ENCODE data around the gene TRPC4.

Gene TRPC4

DNA sequence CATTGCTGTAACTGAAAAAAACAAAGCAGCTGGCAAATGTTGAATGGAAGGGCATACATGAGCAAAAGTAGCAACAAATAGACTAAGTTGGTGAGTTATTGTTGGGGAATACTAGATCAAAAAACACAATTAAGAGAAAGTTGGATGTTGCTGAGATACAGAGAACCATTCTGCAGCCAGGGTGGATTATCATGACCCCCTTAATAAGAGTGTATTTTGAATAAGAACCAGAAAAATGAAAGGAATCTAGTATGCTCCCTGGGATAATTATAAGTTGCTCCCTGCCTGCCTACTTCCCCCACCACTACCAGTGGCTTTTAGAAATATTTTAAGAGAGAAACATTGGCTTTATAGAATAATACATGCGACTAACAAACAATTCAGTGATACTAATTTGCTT lies 14.5 kb upstream of the TRPC4 start:
- DNase-seq (ENCODE audit: low spot score), result no peak
- TF ChIP-seq, protein P1, sequence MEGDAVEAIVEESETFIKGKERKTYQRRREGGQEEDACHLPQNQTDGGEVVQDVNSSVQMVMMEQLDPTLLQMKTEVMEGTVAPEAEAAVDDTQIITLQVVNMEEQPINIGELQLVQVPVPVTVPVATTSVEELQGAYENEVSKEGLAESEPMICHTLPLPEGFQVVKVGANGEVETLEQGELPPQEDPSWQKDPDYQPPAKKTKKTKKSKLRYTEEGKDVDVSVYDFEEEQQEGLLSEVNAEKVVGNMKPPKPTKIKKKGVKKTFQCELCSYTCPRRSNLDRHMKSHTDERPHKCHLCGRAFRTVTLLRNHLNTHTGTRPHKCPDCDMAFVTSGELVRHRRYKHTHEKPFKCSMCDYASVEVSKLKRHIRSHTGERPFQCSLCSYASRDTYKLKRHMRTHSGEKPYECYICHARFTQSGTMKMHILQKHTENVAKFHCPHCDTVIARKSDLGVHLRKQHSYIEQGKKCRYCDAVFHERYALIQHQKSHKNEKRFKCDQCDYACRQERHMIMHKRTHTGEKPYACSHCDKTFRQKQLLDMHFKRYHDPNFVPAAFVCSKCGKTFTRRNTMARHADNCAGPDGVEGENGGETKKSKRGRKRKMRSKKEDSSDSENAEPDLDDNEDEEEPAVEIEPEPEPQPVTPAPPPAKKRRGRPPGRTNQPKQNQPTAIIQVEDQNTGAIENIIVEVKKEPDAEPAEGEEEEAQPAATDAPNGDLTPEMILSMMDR (IDR thresholded peaks at IDR 0.05; ENCODE audit: extremely low read depth, insufficient read depth, missing control alignments), result no peak
- in situ Hi-C loops (cut with MboI; ENCODE audit: low pct_unique_long_range_greater_than_20kb, low sequenced_read_pairs, unreplicated experiment), result no loop called here

DNA sequence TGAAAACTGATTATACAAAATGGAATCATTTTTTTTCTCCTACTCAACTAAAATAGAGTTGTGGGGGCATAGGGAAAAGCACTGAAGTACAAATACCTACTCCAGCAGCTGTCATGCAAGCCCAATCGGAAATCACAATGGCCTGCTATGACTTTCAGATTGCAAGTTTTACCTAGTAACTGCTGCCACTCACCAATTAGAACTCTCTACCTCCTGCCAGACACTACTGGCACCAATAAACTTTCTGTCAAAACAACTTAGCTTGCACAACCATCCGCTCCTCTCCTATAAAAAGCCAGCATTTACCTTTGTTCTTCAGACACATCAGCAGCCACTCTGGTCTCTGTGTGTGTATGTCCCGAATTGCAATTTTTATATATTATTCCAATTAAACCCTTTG lies 9.3 kb upstream of the TRPC4 start:
- no peak for DNase-seq (ENCODE audit: low spot score)
- in situ Hi-C loops (cut with MboI; ENCODE audit: low pct_unique_long_range_greater_than_20kb, low sequenced_read_pairs, unreplicated experiment), result no loop called here
- TF ChIP-seq, protein P1 (IDR thresholded peaks at IDR 0.05; ENCODE audit: extremely low read depth, insufficient read depth, missing control alignments), result no peak

- DNase-seq (ENCODE audit: low spot score), result no peak
- TF ChIP-seq, protein P1 (IDR thresholded peaks at IDR 0.05; ENCODE audit: extremely low read depth, insufficient read depth, missing control alignments), result no peak
- in situ Hi-C loops (cut with MboI; ENCODE audit: low pct_unique_long_range_greater_than_20kb, low sequenced_read_pairs, unreplicated experiment), result no loop called here
Observed at GRCh38 chr13:37878496-37878895, 8.9 kb upstream of the TRPC4 start.

DNA sequence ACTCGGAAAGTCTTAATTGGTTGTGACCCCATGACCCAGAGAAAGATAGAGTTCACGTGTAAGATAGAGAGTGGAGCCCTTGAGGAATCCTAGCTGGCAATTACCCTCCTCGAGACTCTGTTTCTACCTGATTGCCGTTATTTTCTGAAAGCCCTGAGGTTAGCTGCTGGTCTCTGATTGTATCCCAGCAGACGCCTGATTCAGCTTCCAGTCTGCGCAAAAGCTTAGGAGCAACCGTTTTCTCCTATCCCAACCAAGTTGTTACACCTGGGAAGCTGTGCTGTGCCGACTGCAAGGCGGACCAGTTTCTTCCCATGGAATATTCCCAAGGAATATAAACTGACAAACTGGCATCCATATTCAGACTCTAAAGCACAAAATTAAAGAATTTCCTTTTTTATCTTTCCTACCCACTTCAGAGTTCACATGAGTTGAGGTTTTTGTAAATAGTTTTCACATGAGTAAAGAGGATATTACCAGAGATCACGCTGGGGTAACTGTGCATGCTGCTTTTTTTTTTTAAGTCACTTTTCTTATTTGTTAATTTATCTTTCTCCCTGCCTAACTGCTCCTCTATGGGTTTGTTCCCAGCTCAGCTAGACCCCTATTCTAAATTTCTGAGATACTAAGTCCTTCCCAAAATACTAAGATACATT lies 1.5 kb upstream of the TRPC4 start:
- DNase-seq (ENCODE audit: low spot score), result no peak
- in situ Hi-C loops (cut with MboI; ENCODE audit: low pct_unique_long_range_greater_than_20kb, low sequenced_read_pairs, unreplicated experiment), result no loop called here
- TF ChIP-seq, protein P1 (IDR thresholded peaks at IDR 0.05; ENCODE audit: extremely low read depth, insufficient read depth, missing control alignments), result no peak

DNA sequence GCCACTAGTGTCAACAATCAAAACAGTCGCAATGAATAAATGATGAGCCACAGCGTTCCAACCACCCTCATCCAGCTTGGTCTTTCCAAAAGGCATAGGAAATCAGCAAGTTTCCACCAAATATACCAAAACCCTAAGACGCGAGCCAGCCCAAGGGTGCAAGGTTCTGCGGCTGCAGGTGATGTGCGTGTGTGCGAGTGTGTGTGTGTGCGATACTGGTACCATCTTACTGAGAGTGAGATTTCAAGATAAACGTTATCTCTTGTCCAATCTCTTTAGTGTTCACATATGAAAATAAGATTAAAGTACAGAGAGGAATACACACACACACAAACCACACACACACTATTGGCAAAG lies 895 bp upstream of the TRPC4 start:
- TF ChIP-seq, protein P1 (IDR thresholded peaks at IDR 0.05; ENCODE audit: extremely low read depth, insufficient read depth, missing control alignments), result no peak
- DNase-seq (ENCODE audit: low spot score), result no peak
- in situ Hi-C loops (cut with MboI; ENCODE audit: low pct_unique_long_range_greater_than_20kb, low sequenced_read_pairs, unreplicated experiment), result no loop called here

DNA sequence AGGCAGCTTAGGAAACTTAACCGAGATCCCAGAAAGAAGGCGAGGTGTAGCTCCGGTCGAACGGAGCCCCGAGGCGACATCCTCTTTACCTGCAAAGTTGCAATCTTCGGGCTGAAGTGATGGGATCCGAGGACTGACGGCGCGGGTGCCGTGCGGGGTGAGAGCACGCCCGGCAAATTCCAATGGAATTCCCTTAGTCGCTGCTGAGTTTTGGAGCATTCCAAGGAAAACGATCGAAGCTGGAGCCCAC lies 141 bp downstream of the TRPC4 start:
- TF ChIP-seq, protein P1 (IDR thresholded peaks at IDR 0.05; ENCODE audit: extremely low read depth, insufficient read depth, missing control alignments), result no peak
- in situ Hi-C loops (cut with MboI; ENCODE audit: low pct_unique_long_range_greater_than_20kb, low sequenced_read_pairs, unreplicated experiment), result no loop called here

More for the DNA sequence above, 141 bp downstream of the TRPC4 start:
- no peak for DNase-seq (ENCODE audit: low spot score)
